ENCODE data around the gene AJAP1.

Gene AJAP1

GRCh38 chr1:4730078-4730477 is 75.7 kb downstream of the AJAP1 start:
- no peak for DNase-seq (ENCODE audit: low read depth in 2 of 2)

GRCh38 chr1:4733446-4734177 is 79.2 kb downstream of the AJAP1 start:
- DNase-seq (ENCODE audit: low read depth in 2 of 2): no peak

GRCh38 chr1:4734219-4734618 is 79.8 kb downstream of the AJAP1 start:
- DNase-seq (ENCODE audit: low read depth in 2 of 2): no peak

- no peak for DNase-seq (ENCODE audit: low read depth in 2 of 2)
Measured at GRCh38 chr1:4734791-4735190, 80.4 kb downstream of the AJAP1 start.

- no peak for DNase-seq (ENCODE audit: low read depth in 2 of 2)
Measured at GRCh38 chr1:4736254-4736653, 81.8 kb downstream of the AJAP1 start.

- no peak for DNase-seq (ENCODE audit: low read depth in 2 of 2)
Measured at GRCh38 chr1:4741876-4742423, 87.5 kb downstream of the AJAP1 start.

- no peak for DNase-seq (ENCODE audit: low read depth in 2 of 2)
Measured at GRCh38 chr1:4743978-4744750, 89.8 kb downstream of the AJAP1 start.

- DNase-seq (ENCODE audit: low read depth in 2 of 2): peak in 1 of 2 experiments; percentile 1
Measured at GRCh38 chr1:4745560-4745959, 91.2 kb downstream of the AJAP1 start.

- no peak for DNase-seq (ENCODE audit: low read depth in 2 of 2)
Measured at GRCh38 chr1:4749406-4749805, 95.0 kb downstream of the AJAP1 start.

GRCh38 chr1:4750177-4750576 is 95.8 kb downstream of the AJAP1 start:
- no peak for DNase-seq (ENCODE audit: low read depth in 2 of 2)

GRCh38 chr1:4752059-4752458 is 97.7 kb downstream of the AJAP1 start:
- no peak for DNase-seq (ENCODE audit: low read depth in 2 of 2)

GRCh38 chr1:4754816-4755215 is 100.4 kb downstream of the AJAP1 start:
- DNase-seq (ENCODE audit: low read depth in 2 of 2): no peak

- no peak for DNase-seq (ENCODE audit: low read depth in 2 of 2)
Measured at GRCh38 chr1:4755301-4755845, 101.0 kb downstream of the AJAP1 start.

GRCh38 chr1:4755864-4756504 is 101.6 kb downstream of the AJAP1 start:
- DNase-seq (ENCODE audit: low read depth in 2 of 2): no peak

GRCh38 chr1:4756851-4757580 is 102.6 kb downstream of the AJAP1 start:
- no peak for DNase-seq (ENCODE audit: low read depth in 2 of 2)

GRCh38 chr1:4759671-4760070 is 105.3 kb downstream of the AJAP1 start:
- no peak for DNase-seq (ENCODE audit: low read depth in 2 of 2)

GRCh38 chr1:4760088-4760487 is 105.7 kb downstream of the AJAP1 start:
- no peak for DNase-seq (ENCODE audit: low read depth in 2 of 2)

GRCh38 chr1:4761324-4761723 is 106.9 kb downstream of the AJAP1 start:
- DNase-seq (ENCODE audit: low read depth in 2 of 2): no peak

- no peak for DNase-seq (ENCODE audit: low read depth in 2 of 2)
Measured at GRCh38 chr1:4762146-4762545, 107.7 kb downstream of the AJAP1 start.

GRCh38 chr1:4767308-4767707 is 112.9 kb downstream of the AJAP1 start:
- no peak for DNase-seq (ENCODE audit: low read depth in 2 of 2)

GRCh38 chr1:4768553-4768952 is 114.1 kb downstream of the AJAP1 start:
- DNase-seq (ENCODE audit: low read depth in 2 of 2): no peak
